NCI-H526 (cell line): ENCODE results near the gene FMOD.
A peak's percentile ranks its signal among the peaks of the same experiment; 100 is the strongest.
"Not testable (repeated sequence)": the region's sequence is repeated elsewhere in the genome, so short reads cannot be mapped to it uniquely, and the experiment has no call there.

ENCODE experiments used
- DNase-seq, 2 experiments: peaks; one replicate each; lab custom pipeline; 2025; lab: John Stamatoyannopoulos, UW

Gene FMOD

DNA sequence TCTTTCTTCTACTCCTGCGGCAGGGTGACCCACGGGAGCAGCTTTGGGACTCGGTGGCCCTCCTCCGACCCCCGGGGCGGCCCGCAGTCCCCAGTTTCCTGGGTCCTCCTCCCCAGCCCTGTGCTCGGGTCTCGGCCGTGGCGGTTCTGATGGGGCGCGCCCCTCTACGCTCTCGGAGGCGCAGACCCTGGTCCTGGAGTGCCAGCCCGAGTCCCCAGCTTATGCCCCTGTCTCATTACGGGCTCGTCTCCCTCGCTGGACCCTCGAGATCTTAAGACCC, 45.2 kb downstream of the FMOD start:
- DNase-seq: peak in 1 of 2 experiments; percentile 45

DNA sequence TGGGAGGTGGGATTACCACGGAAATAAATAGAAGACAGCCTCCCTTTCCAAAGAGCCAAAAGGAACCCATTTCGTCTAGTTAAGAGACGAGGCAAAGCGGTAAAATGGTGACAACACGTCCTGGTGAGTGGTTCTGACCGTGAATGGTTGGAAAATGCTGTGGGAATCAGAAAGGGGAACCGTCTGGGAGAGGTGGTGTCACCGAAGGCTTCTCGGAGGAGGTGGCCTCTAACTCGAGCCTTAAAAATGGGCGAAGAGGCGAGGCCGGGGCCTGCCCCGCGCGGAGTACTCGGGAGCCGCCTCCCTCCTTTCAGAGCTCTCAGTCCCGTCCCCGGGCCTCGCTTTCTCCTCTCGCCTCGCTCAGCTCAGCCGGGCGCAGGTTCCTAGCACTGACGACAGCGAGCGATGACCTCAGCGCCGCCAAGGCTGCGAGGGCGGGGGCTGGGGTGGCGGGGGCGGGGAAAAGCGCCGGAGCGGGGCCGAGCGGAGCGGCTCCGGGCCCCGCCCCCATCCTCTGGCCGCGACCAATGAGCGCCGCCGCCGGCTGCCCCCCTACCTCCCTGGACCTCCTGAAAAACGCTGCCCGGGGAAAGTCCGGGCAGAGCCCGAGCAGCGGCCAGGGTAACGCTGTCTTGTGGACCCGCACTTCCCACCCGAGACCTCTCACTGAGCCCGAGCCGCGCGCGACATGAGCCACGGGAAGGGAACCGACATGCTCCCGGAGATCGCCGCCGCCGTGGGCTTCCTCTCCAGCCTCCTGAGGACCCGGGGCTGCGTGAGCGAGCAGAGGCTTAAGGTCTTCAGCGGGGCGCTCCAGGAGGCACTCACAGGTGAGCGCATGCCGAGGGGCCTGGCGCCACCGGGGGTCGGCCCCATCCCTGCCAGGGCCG, 45.8 kb downstream of the FMOD start, which contains the start of gene BTG2:
TSS of gene BTG2 (plus strand) at position 601 of the 890 bp plus-strand sequence. CDS start at position 689, 88 bp downstream.
- peak; percentile 71 to 90 for DNase-seq

- no peak for DNase-seq
These were observed 46.5 kb downstream of the FMOD start for GRCh38 chr1:203304391-203304918.

- no peak for DNase-seq
These were observed 48.0 kb downstream of the FMOD start for GRCh38 chr1:203302894-203303293.

DNA sequence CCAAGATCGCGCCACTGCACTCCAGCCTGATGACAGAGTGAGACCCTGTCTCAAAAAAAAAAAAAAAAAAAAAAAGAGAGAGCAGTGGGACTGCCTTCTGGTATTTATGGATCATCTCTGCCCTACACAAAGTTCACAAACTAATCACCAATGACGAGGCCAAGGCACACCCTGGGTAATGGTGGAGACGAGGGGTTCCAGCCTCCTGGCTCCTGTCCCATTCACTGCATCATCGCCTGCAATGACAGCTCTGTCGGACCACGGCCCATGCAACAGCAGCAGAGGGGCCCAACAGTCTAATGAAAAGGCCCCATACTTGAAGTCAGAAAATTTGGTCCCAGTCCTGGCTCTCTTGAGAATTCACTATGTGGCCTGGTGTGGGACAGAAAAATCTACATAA, 48.5 kb downstream of the FMOD start:
- DNase-seq: no peak

DNA sequence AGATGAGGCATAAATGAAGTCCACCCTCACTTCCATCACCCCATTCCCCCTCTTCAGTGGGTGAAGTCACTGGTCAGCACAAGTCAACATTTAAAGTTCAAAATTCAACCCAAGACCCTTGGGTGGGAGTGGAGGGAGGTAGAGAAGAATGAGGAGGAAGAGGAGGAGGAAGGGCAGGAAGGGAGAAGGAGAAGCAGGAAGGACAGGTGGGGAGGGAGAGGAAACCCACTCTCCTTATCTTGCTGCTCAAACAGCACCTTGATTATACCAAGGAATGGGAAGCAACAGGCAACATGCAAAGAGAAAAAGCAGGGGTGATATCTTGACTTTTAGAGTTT, 49.6 kb downstream of the FMOD start:
- DNase-seq: no peak

- no peak for DNase-seq
These were observed 50.2 kb downstream of the FMOD start for GRCh38 chr1:203300441-203301330.

DNA sequence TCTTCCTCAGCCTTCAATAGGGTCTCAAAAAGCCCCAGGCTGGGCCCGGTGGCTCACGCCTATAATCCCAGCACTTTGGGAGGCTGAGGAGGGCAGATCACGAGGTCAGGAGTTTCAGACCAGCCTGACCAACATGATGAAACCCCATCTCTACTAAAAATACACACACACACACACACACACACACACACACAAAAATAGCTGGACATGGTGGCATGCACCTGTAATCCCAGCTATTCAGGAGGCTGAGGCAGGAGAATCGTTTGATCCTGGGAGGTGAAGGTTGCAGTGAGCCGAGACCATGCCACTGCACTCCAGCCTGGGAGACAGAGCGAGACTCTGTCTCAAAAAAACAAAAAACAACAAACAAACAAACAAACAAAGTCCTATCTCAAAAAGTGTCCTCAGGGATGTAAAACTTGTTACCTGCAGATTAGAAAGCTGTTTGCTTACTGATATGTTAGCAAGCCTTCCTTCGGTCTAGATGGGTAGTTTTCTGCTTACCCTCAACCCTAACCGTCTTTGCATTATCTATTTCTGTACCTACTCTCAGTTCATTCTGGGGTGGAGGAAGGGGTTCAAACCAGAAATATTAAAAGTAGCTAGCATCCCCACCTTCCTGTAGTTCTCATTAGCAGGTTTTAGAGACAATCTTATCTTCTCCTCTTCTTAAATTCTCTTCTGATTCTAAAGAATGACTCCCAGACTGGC, 51.0 kb downstream of the FMOD start:
- not testable (repeated sequence) for DNase-seq

DNA sequence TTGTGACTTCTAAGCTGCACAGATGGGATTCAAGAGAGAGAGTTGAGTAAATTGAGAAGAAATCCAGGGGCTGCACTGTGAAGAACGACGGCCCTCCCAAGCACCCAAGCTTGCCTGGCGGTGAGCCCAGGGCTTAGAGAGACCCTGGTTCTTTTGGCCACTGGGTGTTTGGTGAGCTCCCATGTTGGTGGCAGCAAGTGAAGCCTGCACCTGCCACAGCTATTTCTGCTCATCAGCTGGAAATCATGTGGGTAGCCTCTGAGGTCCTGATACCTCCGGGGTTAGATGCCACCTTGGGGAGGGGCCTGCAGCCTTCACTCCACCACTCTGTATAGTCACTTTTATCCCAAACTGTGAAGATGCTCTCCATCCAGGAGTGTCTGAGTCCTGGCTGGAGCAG, 51.8 kb downstream of the FMOD start:
- DNase-seq: no peak

GRCh38 chr1:203296460-203297073, 54.4 kb downstream of the FMOD start:
- no peak for DNase-seq

DNA sequence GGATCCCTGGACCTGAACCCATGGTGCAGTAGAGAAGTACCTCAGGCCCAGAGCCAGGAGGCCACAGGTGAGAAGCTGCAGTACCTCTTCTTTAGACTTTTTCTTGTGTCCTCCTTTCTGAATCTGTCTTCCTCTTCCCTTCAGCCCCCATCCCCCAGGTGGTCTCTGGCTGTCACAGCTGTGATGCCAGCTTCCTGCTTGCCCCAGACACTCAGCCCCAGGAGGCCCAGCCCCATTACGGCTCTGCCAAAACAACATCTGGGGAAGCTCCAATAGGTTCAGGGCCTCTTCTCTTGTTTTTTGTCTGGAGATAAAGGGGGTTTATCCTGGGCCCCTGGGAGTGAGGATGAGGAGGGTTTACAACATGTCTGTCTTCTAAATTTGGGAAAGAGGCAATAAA, 55.1 kb downstream of the FMOD start:
- no peak for DNase-seq

- DNase-seq: peak in 1 of 2 experiments; percentile 29
These were observed 59.5 kb downstream of the FMOD start for GRCh38 chr1:203291201-203292096.
